Kidney epithelial cell (primary cell): ENCODE data around the gene PRF1. TPM values are rescaled to one million over a fixed set of nuclear protein-coding genes. Genes with fewer than 3 reads are reported as not detected.

Experiments used
- DNase-seq: peaks from one replicate; pipeline ENCODE4 v3.0.0-alpha.2; 2010; ENCODE audit warnings: low read depth
- H3K27me3 ChIP-seq: 2 replicates; pipeline ENCODE4 v1.6.0; 2011; ENCODE audit warnings: low read length; ENCODE audit not compliant: control insufficient read depth, insufficient read depth
- H3K36me3 ChIP-seq: 2 replicates; pipeline ENCODE4 v1.5.1; 2011; ENCODE audit warnings: low read length; ENCODE audit not compliant: control insufficient read depth, insufficient read depth
- H3K4me3 ChIP-seq: 2 replicates; pipeline ENCODE4 v1.5.1; 2011; ENCODE audit warnings: low read depth, mild to moderate bottlenecking, control low read depth, low read length
- total RNA-seq: library from RNA; depleted of rRNA; stranded (reverse); fragments of >200 nt; gene quantifications from 2 replicates; pipeline ENCODE4 v1.2.3, GENCODE V29; 2015
- TF ChIP-seq, protein P1 (sequence below): IDR thresholded peaks from 2 replicates; pipeline ENCODE4 v1.5.1; 2011; ENCODE audit warnings: mild to moderate bottlenecking, moderate library complexity, low read length, control low read depth, inconsistent platforms; ENCODE audit not compliant: insufficient read depth, poor library complexity, severe bottlenecking

The PRF1 gene
- total RNA-seq, 1 donor from 2014 or later, result not detected

DNA sequence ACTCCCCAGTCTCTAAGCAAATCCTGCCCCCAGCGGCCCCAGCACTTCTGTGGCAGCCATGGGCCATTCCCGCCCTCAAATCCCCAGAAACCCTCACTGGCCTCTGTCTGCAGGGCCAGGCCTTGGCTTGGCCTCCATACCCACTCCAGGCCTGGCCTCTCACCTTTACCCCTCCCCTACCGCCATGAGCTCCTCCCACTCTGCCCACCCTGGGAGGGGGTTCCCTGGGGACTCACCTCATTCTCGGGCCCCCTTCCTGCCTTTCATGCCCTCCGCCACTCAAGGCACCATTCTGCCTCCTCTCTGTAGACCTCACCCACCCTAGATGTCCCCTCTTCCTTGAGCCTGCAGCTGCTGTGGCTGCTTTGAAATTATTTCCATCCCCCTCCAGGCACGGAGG, 41.0 kb downstream of the PRF1 start:
- no peak for DNase-seq
- no peaks in the 10 kb centered on the region for H3K36me3 ChIP-seq
- H3K27me3 ChIP-seq, result no peaks in the 10 kb centered on the region
- no peak overlapping the region for H3K4me3 ChIP-seq
- TF ChIP-seq, protein P1, sequence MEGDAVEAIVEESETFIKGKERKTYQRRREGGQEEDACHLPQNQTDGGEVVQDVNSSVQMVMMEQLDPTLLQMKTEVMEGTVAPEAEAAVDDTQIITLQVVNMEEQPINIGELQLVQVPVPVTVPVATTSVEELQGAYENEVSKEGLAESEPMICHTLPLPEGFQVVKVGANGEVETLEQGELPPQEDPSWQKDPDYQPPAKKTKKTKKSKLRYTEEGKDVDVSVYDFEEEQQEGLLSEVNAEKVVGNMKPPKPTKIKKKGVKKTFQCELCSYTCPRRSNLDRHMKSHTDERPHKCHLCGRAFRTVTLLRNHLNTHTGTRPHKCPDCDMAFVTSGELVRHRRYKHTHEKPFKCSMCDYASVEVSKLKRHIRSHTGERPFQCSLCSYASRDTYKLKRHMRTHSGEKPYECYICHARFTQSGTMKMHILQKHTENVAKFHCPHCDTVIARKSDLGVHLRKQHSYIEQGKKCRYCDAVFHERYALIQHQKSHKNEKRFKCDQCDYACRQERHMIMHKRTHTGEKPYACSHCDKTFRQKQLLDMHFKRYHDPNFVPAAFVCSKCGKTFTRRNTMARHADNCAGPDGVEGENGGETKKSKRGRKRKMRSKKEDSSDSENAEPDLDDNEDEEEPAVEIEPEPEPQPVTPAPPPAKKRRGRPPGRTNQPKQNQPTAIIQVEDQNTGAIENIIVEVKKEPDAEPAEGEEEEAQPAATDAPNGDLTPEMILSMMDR, result no peak

DNA sequence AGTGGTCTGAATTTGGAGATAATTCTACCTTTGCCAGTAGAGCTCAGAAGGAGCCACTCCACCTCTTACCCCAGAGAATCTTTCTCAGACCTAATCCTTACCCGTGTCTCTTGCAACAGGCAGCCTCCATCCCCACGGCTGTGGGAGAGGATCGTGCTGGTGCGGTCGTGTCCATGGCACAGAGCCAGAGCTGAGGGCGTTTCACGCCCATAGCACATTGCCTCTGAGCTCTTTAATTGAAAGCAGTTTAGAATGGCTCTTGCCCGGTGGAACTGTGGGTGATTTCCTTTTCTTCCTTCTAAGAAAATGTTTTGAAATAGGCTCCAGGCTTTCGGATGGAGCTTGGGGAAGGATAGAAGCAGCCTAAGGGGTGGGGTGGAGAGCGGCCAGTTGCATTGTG, 41.5 kb downstream of the PRF1 start:
- TF ChIP-seq, protein P1, result no peak

DNA sequence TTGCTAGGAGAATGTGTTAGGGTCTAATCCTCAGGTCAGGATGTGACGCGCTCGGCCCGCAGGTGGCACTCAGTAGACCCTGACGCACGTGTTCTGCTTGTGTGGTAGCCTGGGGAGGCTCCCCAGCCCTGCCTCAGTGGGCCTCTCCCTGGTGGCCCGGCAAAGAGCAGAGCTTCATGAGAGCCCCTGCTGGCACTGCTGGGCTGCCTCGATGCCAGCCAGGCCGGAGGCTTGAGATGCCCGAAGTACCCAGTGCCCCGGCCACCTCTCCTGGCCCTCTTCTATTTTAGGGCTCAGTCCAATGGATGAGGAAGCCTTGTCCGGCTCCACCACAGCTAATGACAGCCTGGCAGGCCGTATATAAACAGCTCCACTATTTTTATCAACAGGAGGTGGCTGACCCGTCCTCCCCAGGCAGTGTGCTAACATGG, 42.0 kb downstream of the PRF1 start:
- no peaks in the 10 kb centered on the region for H3K36me3 ChIP-seq

More for the DNA sequence above, 41.5 kb downstream of the PRF1 start:
- Histone ChIP-seq H3K36me3 (no peaks in the 10 kb centered on the region), H3K4me3 (no peak overlapping the region), H3K27me3 (no peaks in the 10 kb centered on the region)
- DNase-seq, result no peak

DNA sequence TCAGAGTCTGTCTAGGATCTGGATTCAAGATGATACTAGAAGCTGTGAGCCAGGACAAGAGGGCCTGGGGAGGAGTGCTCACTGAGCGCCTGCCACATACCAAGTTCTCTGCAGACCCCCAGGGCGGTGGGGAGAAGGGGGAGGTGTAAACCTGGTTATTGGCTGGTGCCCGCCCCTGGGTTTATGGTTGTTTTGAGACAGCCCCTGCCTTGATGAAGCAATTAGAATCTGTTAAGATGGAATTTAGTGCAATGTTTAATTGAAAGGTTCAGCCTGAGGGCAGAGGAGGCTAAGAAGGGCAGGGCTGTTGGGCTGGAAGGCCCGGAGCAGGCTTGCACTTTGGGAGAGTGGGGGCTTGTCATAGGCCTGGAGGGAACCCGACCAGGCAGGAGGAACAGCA, 42.7 kb downstream of the PRF1 start:
- TF ChIP-seq, protein P1, result no peak
- H3K36me3 ChIP-seq, result no peaks in the 10 kb centered on the region
- no peak overlapping the region for H3K4me3 ChIP-seq

More for the DNA sequence above, 42.0 kb downstream of the PRF1 start:
- no peaks in the 10 kb centered on the region for H3K27me3 ChIP-seq
- TF ChIP-seq, protein P1, result no peak
- H3K4me3 ChIP-seq, result no peak overlapping the region
- no peak for DNase-seq

GRCh38 chr10:70558871-70559810, 43.4 kb downstream of the PRF1 start:
- TF ChIP-seq, protein P1, result peak; percentile 55
- Histone ChIP-seq H3K4me3 (no peak overlapping the region), H3K27me3 (no peaks in the 10 kb centered on the region)

More for the DNA sequence above, 42.7 kb downstream of the PRF1 start:
- H3K27me3 ChIP-seq, result no peaks in the 10 kb centered on the region
- DNase-seq, result no peak

More at GRCh38 chr10:70558871-70559810, 43.4 kb downstream of the PRF1 start:
- H3K36me3 ChIP-seq, result no peaks in the 10 kb centered on the region
- no peak for DNase-seq
